Endothelial cell of umbilical vein (primary cell): ENCODE measurements around the gene MARK4. TPM values are rescaled to one million over a fixed set of nuclear protein-coding genes. Genes with fewer than 3 reads are reported as not detected.

Experiments
- BruUV-seq: library from RNA; stranded (reverse); fragments of 400-500 nt; replicated peaks from 2 replicates; lab custom pipeline; 2021; lab: Mats Ljungman, UMichigan
- CTCF ChIA-PET: fragments of 300-600, 350-600 bp; sonication (Branson Sonifier 250); formaldehyde crosslinking; loops from one replicate; lab custom pipeline; 2021; ENCODE audit warnings: antibody characterized with exemption, inconsistent platforms; lab: Charles Lee
- POLR2A ChIA-PET: fragments of 300-600, 350-600 bp; sonication (Branson Sonifier 250); formaldehyde crosslinking; loops from one replicate; lab custom pipeline; 2021; ENCODE audit warnings: antibody characterized with exemption, inconsistent platforms; lab: Charles Lee
- DNase-seq: peaks from one replicate; pipeline ENCODE4 v3.0.0-alpha.2; 2011; ENCODE audit warnings: low read depth, low spot score
- FAIRE-seq: peaks from 2 replicates; lab custom pipeline; 2011; peaks lifted over from hg19 to GRCh38; lab: Jason Lieb, UNC
- H2AFZ ChIP-seq: 2 replicates; pipeline ENCODE4 v1.6.0; 2012; ENCODE audit warnings: low read depth, low read length, control low read depth, inconsistent platforms
- H3K27ac ChIP-seq: 2 replicates; pipeline ENCODE4 v1.5.1; 2011; ENCODE audit warnings: low read depth, mild to moderate bottlenecking, control low read depth, low read length, moderate library complexity; ENCODE audit not compliant: insufficient read depth
- H3K27me3 ChIP-seq, 2 experiments: 2 replicates each; pipeline versions ENCODE4 v1.6.0 to v1.6.1; 2011; ENCODE audit warnings: low read length in 2 of 2, mixed read lengths in 1 of 2; ENCODE audit not compliant: control insufficient read depth in 2 of 2, insufficient read depth in 2 of 2
- H3K36me3 ChIP-seq, 2 experiments: 2 replicates in 1 of 2; 3 replicates in 1 of 2; pipeline ENCODE4 v1.5.1; 2011; ENCODE audit warnings: low read length in 2 of 2, mild to moderate bottlenecking in 1 of 2, moderate library complexity in 1 of 2; ENCODE audit not compliant: control insufficient read depth in 2 of 2, insufficient read depth in 2 of 2; ENCODE audit errors: extremely low read depth in 1 of 2
- H3K4me1 ChIP-seq: 3 replicates; pipeline ENCODE4 v1.5.1; 2011; ENCODE audit warnings: mild to moderate bottlenecking, low read length; ENCODE audit not compliant: control insufficient read depth, insufficient read depth; ENCODE audit errors: extremely low read depth
- H3K4me2 ChIP-seq: 2 replicates; pipeline ENCODE4 v1.6.1; 2011; ENCODE audit warnings: low read length, control low read depth, mixed read lengths; ENCODE audit not compliant: insufficient read depth
- H3K4me3 ChIP-seq, 3 experiments: fragments of 200-600 bp in 1 of 3; sonication (generic), shearing (Covaris generic) in 1 of 3; replicated peaks in 1 of 3; 2 replicates each; pipeline ENCODE4 v1.5.1; 2011 to 2016; ENCODE audit warnings: control low read depth in 3 of 3, low read length in 3 of 3, mild to moderate bottlenecking in 2 of 3, inconsistent platforms in 1 of 3, low read depth in 1 of 3, moderate library complexity in 1 of 3; ENCODE audit not compliant: insufficient read depth in 1 of 3
- H3K79me2 ChIP-seq: 2 replicates; pipeline ENCODE4 v1.6.0; 2012; ENCODE audit warnings: low read length, inconsistent platforms; ENCODE audit not compliant: control insufficient read depth, insufficient read depth
- H3K9ac ChIP-seq: replicated peaks from 2 replicates; pipeline ENCODE3; 2011; ENCODE audit warnings: low read length, control low read depth; ENCODE audit not compliant: insufficient read depth; ENCODE audit errors: extremely low read depth
- H3K9me1 ChIP-seq: replicated peaks from 3 replicates; pipeline ENCODE4 v1.6.0; 2011; ENCODE audit warnings: mild to moderate bottlenecking, low read length; ENCODE audit not compliant: control insufficient read depth, insufficient read depth; ENCODE audit errors: extremely low read depth
- H3K9me3 ChIP-seq: replicated peaks from 2 replicates; pipeline ENCODE4 v1.5.1; 2012; ENCODE audit warnings: low read length, inconsistent platforms; ENCODE audit not compliant: control insufficient read depth, insufficient read depth
- H4K20me1 ChIP-seq: replicated peaks from 2 replicates; pipeline ENCODE3; 2011; ENCODE audit warnings: mild to moderate bottlenecking, low read length; ENCODE audit not compliant: control insufficient read depth, insufficient read depth; ENCODE audit errors: extremely low read depth
- CTCF ChIP-seq, 2 donors: IDR thresholded peaks; 1 replicate in 1 of 2; 2 replicates in 1 of 2; pipeline ENCODE4 v1.5.1; 2011; ENCODE audit warnings: low read length in 2 of 2, mild to moderate bottlenecking in 2 of 2, moderate library complexity in 2 of 2, control low read depth in 1 of 2, inconsistent platforms in 1 of 2, low read depth in 1 of 2; ENCODE audit not compliant: insufficient read depth in 1 of 2; ENCODE audit errors: extremely low read depth in 1 of 2
- EZH2 ChIP-seq: IDR thresholded peaks from 2 replicates; pipeline ENCODE4 v1.6.1; 2012; ENCODE audit warnings: borderline replicate concordance, low read depth, mild to moderate bottlenecking, moderate library complexity, low read length, inconsistent platforms; ENCODE audit not compliant: severe bottlenecking
- FOS ChIP-seq: IDR thresholded peaks from 2 replicates; pipeline ENCODE4 v1.6.1; 2011; ENCODE audit warnings: mild to moderate bottlenecking, low read length, moderate library complexity, borderline replicate concordance; ENCODE audit not compliant: insufficient read depth
- GATA2 ChIP-seq: IDR thresholded peaks from 2 replicates; pipeline ENCODE4 v1.7.0; 2011; ENCODE audit warnings: low read depth, mild to moderate bottlenecking, moderate library complexity, mixed read lengths, low read length; ENCODE audit not compliant: insufficient read length, insufficient read depth
- JUN ChIP-seq: IDR thresholded peaks from 2 replicates; pipeline ENCODE4 v1.6.1; 2011; ENCODE audit warnings: borderline replicate concordance, low read depth; ENCODE audit not compliant: insufficient read length, insufficient read depth
- MYC ChIP-seq: IDR thresholded peaks from one replicate; pipeline ENCODE4 v1.6.1; 2011; ENCODE audit warnings: mild to moderate bottlenecking, low read depth, low read length
- POLR2A ChIP-seq: IDR thresholded peaks from 2 replicates; pipeline ENCODE4 v1.6.1; 2012; ENCODE audit warnings: low read depth, mild to moderate bottlenecking, control low read depth, low read length
- POLR2AphosphoS5 ChIP-seq: IDR thresholded peaks from 2 replicates; pipeline ENCODE4 v1.6.1; 2012; ENCODE audit warnings: low read depth, mild to moderate bottlenecking, control low read depth, low read length, moderate library complexity; ENCODE audit not compliant: insufficient read depth
- dilution Hi-C: fragments of 300-500 bp; cut with MboI; formaldehyde crosslinking; loops from one replicate; pipeline ENCODE4 v1.15.0; 2019; ENCODE audit warnings: low sequenced_read_pairs; ENCODE audit not compliant: extremely low pct_ligation_motif_present
- intact Hi-C: fragments of 100-400 bp; cut with micrococcal nuclease; formaldehyde crosslinking; loops from one replicate; pipeline ENCODE4 v1.10.0; 2022
- polyA plus RNA-seq, 4 experiments: library from polyadenylated mRNA; depleted of rRNA in 3 of 4; stranded (reverse) in 3 of 4; unstranded in 1 of 4; fragments of >200 nt; gene quantifications; 2 replicates each; pipeline versions ENCODE4 v1.2.1 to v1.2.3, GENCODE V29; 2011 to 2012; ENCODE audit warnings: missing spikeins in 1 of 4
- total RNA-seq: library from RNA; stranded (reverse); gene quantifications from 2 replicates; pipeline ENCODE4 v1.2.3, GENCODE V29; 2021
- TF ChIP-seq, protein P1 (sequence below): IDR thresholded peaks from 2 replicates; pipeline ENCODE4 v1.6.1; 2011; ENCODE audit not compliant: insufficient read depth, insufficient read length

MARK4 gene
- total and polyA plus RNA-seq, 2 donors (not counting 3 experiments of a cell fraction or from before 2014, with no cell fraction given): 13.9 to 51.6 TPM

DNA sequence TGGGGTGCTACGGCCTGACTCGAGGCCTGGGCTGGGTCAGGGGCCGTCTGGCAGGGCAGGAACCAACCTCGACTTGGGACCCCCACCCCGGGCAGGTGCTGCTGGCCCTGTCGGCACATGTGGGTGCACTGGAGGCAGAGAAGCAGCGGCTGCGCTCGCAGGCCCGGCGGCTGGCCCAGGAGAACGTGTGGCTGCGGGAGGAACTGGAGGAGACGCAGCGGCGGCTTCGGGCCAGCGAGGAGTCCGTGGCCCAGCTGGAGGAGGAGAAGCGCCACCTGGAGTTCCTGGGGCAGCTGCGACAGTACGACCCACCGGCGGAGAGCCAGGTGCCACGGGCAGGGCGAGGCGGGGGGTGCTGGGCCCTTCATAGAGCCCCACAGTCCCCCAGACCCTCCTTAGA lies 95.4 kb downstream of the MARK4 start:
- peaks cover 0 to 3% of the 10 kb centered on the region in 2 experiments for H3K27me3 ChIP-seq
- no peaks in the 10 kb centered on the region for H3K79me2 ChIP-seq
- intact Hi-C loops (no loop called here), dilution Hi-C loops (no loop called here)
- H3K36me3 ChIP-seq: peaks cover 0 to 5% of the 10 kb centered on the region in 2 experiments
- no TSS peak for BruUV-seq
- no peaks in the 10 kb centered on the region for H4K20me1 ChIP-seq
- H3K4me1 ChIP-seq: no peaks in the 10 kb centered on the region
- TF ChIP-seq GATA2 (no peak), CTCF (IDR thresholded peaks at IDR 0.05; ENCODE audit: extremely low read depth in 1 of 2, insufficient read depth in 1 of 2, low read depth in 1 of 2, low read length in 2 of 2) (no peak), POLR2AphosphoS5 (no peak), POLR2A (no peak), FOS (no peak), EZH2 (no peak), MYC (no peak), JUN (no peak)
- TF ChIP-seq, protein P1, sequence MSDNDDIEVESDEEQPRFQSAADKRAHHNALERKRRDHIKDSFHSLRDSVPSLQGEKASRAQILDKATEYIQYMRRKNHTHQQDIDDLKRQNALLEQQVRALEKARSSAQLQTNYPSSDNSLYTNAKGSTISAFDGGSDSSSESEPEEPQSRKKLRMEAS: no peak
- POLR2A ChIA-PET: no interaction called here
- no peak overlapping the region for H3K27ac ChIP-seq
- no peak for DNase-seq
- no peak overlapping the region for H3K9ac ChIP-seq
- no peak overlapping the region for H3K4me3 ChIP-seq
- H3K9me1 ChIP-seq: no peaks in the 10 kb centered on the region
- no peaks in the 10 kb centered on the region for H3K9me3 ChIP-seq
- no peak overlapping the region for H2AFZ ChIP-seq
- no peak for FAIRE-seq
- CTCF ChIA-PET: no interaction called here
- H3K4me2 ChIP-seq: no peak overlapping the region
